Hypothalamus (tissue), 51 donors: ENCODE measurements around the gene GPR137.

Experiments
- DNase-seq, 51 donors: peaks; one replicate each; lab custom pipeline; 2025; lab: John Stamatoyannopoulos, UW

The GPR137 gene

DNA sequence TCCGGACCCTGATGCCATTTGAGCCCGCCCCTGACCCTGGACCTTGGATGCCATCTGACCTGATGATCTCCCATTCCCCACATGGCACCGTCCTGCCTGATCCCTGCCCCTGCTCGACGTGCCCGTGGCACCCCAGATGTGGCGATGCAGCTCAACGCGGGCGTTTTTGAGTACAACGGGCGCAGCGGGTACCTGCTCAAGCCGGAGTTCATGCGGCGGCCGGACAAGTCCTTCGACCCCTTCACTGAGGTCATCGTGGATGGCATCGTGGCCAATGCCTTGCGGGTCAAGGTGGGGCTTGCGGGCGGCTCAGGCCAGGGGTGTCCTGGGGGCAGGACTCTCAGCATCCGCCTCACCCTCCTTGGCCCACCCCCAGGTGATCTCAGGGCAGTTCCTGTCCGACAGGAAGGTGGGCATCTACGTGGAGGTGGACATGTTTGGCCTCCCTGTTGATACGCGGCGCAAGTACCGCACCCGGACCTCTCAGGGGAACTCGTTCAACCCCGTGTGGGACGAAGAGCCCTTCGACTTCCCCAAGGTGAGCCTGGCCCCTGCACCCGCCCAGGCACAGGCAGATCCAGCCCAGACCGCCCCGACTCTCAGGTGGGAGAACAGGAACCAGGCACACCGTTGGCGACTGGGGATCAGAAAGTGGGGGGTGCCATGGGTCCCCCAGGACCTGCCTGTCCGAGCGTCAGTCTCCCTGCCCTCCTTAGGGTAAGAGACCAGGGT lies 23.2 kb upstream of the GPR137 start:
- DNase-seq = no peak

DNA sequence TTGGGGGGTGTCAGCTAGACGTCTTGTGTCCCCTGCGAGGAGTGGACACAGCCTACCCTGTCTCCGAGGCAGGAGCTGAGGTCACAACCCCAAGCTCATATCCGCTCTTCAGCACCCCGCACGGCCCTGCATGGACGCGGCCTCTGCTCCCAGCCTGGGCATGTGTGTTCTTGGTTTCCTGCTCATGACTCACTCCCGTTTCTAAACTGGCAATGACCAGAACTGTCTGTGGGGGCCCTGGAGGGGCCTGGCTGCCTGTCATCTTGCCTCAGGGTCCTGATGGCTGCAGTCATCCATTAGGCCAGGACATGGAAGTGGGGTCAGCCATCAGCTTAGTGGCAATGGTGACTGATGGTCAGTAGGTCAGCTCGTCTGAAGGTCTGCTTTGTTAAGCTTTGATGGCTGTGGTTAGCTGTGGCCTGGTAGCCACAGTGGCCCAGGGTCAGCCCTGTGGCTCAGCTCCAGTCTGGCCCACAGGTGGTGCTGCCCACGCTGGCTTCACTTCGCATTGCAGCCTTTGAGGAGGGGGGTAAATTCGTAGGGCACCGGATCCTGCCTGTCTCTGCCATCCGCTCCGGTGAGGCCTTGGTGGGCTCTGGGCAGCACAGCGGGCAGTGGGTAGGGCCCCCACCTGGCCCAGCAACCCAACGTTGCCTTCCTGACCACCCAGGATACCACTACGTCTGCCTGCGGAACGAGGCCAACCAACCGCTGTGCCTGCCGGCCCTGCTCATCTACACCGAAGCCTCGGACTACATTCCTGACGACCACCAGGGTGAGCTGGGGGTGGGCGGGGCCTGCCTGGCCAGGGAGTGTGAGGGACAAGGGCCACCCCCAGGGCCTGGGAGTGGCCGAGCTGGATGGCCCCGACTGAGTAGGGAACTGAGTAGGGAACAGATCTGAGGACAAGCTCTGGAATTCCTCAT lies 22.4 kb upstream of the GPR137 start:
- no peak for DNase-seq

DNA sequence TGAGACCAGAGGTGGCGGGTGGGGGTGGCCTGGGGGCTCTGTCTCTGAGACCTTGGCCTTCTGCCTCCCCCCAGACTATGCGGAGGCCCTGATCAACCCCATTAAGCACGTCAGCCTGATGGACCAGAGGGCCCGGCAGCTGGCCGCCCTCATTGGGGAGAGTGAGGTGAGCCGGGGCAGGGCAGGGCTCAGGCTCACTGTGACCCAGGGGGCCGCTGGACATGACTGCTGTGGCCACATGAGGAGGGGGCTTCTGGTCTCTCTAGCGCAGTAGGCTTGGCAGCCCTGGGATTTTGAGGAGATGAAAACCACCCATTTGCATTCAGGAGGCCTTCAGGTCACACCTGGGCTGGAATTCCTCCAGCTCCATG lies 21.7 kb upstream of the GPR137 start:
- no peak for DNase-seq

GRCh38 chr11:64264371-64264852 lies 21.2 kb upstream of the GPR137 start:
- no peak for DNase-seq

DNA sequence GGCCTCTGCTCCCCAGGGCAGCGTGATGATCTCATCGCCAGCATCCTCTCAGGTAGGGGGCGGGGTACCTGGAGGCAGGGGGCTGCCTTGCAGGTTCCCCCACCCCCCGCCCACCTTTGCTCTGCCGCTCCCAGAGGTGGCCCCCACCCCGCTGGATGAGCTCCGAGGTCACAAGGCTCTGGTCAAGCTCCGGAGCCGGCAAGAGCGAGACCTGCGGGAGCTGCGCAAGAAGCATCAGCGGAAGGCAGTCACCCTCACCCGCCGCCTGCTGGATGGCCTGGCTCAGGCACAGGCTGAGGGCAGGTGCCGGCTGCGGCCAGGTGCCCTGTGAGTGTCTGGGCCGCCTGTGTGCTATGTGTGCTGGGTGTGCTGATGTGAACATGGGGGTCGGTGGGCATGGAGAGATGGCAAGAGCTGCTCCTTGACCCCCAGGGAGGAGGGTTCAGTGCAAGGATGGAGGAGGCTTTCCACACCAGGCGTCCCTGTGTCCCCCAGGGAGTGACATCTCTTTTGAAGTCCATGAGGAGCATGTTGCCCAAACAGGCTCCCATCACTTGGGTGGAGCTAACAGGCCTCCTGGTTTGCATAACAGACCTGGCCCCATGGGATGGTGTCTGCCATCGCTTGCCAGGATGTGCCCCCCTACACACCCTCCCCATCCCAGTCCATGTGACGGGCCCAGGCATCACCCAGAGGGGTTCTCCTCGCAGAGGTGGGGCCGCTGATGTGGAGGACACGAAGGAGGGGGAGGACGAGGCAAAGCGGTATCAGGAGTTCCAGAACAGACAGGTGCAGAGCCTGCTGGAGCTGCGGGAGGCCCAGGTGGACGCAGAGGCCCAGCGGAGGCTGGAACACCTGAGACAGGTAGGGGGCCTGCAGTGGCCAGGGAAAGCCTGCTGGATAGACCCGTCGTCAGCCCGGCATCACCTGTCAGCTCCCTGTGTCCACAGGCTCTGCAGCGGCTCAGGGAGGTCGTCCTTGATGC lies 20.2 kb upstream of the GPR137 start:
- no peak for DNase-seq

GRCh38 chr11:64266339-64266738 lies 19.3 kb upstream of the GPR137 start:
- no peak for DNase-seq

DNA sequence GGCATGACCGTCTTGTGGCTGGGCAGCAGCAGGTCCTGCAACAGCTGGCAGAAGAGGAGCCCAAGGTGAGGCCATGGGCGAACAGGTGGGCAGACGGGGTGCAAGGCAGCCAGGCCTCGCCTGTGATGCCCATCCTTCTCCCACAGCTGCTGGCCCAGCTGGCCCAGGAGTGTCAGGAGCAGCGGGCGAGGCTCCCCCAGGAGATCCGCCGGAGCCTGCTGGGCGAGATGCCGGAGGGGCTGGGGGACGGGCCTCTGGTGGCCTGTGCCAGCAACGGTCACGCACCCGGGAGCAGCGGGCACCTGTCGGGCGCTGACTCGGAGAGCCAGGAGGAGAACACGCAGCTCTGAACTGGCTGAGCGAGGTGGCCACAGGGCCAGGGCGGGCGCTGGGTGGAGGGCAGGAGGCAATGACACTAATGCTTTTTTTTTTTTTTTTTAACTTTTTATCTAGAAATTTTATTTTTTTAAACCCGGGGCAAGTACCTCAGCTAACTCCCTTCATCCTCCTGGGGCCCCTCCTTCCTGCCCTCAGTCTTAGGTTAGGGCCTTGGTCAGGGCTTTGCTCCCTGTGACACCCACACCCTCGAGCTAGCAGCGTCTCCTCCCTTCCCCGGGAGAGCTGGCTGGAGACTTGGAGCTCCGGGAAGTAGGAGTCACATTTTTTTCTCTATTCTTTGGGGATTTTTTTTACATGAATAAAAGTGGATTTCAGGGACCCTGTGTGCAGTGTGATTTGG lies 18.3 kb upstream of the GPR137 start:
- no peak for DNase-seq

DNA sequence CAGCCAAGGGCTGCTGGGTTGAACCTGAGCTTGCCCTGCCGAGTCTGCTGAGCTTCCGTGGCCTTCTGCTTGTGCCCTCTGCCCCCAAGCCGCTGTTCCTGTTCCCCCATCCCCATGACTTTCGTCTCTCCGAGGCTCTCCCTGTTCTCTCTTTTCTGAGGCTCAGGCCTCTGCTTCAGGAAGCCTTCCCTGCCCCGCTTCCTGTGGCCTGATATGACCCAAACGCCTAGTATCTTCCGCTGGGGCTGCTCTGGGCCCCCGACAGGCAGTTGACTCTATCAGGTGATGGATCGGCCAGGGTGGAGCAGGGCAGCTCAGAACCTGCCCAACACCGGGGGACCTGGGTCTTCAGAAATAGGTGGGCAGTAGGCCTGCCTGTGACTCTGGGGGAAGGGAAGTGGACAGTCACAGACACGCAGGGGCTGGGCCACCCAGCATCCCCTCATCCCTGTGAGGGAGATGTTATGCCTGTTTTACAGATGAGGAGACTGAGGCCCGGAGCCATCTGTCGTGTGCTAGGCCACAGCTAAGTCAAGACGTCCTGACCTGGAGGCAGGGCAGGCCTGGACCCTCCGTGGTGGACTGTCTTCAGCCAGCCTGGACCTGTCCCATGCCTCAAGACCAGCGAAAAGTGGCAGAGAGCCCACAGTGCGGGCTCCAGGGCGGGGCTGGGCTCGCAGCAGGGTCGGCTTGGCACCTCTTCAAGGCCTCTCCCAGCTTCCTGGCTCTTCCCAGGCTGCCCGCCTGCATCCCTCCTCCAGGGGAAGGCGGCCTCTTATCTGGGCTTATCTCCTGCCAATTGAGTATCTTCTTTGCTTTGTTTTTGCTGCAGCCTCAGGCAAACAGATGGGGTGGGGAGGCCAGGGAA lies 17.4 kb upstream of the GPR137 start:
- peak in 5 of 51 donors; percentile 15 to 51 (median 20) for DNase-seq

DNA sequence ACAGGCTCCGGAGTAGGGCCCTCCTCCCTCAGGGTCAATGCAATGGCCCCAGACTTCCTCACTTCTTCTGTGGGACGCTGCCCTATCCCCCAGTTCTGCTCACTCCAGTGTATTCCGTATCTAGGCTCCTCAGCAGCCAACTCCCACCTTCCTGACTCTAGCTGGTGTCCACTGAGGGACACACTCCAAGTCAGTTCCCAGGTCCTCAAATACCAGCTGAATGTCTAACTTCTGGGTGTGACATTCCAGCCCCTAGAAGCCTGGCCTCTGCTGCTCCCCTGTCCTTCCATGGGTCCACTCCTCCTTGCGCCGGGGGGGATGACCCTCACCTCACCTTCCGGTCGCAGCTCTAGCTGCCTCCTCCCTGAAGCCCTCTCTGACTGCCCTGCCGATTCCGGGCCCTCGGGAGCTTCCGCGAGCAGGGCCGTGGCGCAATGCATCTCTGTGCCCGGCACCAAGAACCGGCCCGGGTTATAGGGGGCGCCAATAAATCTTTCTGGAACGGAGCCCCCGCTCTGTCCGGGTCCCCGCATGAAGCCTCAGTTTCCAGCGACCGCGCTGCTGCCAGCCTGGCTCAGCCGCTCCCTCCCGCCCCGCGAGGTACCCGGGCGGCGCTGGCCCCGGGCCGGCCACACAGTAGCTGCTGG lies 16.6 kb upstream of the GPR137 start:
- DNase-seq = peak in 17 of 51 donors; percentile 46 to 77 (median 63)

- peak; percentile 87 to 100 (median 98) for DNase-seq
Measured at GRCh38 chr11:64269540-64270220, 16.0 kb upstream of the GPR137 start.

GRCh38 chr11:64275031-64275800 lies 10.4 kb upstream of the GPR137 start:
- no peak for DNase-seq

DNA sequence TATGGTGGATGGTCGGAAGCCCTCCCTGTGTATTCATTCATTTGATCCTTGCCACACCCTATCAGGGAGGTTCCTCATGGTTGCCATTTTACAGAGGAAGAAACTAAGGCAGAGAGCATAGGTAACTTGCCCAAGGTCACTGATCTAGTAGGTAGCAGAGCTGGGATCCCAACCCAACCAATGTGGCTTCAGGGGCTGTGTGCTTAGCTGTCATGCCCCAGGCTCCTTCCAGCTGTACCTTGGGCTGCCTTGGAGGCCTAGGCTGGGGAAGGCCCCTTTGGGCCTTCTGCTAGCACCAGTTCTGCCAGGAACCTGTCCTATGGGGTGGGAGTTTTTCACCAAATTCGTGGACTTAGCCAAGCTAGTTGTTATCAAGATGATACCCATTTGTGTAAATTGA lies 9.8 kb upstream of the GPR137 start:
- DNase-seq = no peak

- DNase-seq = no peak
Measured at GRCh38 chr11:64276653-64277431, 8.8 kb upstream of the GPR137 start.

DNA sequence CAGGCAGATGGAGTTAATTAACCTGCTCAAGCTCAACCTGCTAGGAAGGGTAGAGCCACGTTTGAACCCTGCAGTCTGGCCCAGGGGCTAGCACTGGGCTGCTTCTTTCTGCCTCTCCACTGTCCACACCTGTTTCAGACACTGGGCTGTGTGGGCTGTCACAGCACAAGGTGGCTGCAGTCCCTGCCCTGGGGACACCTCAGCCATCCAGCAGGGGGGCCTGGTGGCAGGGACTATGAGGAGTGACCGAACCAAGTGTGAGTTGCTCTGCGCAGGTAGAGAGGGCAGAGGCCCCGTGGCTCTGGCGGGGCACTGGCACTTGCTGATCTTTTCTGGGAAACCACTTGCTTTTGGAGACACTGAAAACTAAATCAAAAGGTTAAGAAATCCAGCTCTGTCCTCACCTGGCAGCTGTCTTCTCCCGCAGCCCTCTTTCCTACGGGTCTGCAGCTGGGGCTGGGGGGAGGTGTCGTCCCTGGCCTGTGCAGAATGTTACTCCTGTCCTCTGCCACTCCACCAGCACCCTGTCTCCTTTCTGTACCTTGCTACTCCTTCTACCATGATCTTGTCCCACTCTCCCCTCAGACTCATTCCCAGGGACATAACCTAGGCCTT lies 7.0 kb upstream of the GPR137 start:
- no peak for DNase-seq

DNA sequence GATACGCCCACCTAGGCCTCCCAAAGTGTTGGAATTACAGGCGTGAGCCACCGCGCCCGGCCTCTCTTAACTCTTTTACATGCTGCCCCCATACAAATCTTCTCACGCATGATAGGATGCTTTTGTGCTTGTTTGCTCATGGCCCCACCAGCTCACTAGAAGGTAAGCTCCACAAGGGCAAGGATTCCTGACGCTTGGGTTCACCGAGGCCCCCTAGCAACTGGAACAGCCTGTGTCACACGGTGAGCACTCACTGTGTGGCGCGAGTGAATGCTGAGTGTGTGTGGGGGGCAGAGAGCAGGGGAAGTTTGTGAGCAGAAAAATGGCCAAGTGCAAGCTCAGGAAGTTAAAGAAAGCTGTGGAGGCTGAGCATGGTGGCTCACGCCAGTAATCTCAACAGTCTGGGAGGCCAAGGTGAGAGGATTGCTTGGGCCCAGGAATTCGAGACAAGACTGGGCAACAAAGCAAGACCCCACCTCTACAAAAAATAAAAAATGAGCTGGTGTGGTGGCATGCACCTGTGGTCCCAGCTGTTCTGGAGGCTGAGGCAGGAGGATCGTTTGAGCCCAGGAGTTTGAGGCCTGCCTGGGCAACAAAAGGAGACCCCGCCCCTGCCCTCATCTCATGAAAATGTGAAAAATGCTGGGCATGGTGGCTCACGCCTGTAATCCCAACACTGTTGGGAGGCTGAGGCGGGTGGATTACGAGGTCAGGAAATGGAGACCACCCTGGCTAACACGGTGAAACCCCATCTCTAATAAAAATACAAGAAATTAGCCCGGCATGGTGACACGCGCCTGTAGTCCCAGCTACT lies 3.5 kb upstream of the GPR137 start:
- no peak for DNase-seq
